ENCODE measurements around the gene AFF2.

DNA sequence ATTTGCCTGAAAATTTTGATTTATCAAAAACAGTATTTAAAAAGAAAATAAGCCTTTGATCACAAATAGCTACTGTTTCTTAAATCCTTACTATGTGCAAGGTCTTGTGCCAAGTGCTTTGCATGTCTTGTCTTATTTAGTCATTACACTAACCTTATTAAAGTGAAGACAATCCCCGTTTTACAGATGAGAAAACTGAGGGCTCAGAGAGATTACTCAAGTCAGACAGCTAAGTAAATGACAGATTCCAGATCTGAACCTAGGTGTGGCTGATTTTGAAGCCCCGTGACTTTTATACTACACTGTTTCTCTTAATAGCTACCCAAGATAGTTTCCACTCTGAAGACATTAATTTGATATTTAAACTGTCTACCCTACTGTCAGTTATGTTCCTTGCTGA is 38.2 kb downstream of the AFF2 start:
- TF ChIP-seq, protein P1, sequence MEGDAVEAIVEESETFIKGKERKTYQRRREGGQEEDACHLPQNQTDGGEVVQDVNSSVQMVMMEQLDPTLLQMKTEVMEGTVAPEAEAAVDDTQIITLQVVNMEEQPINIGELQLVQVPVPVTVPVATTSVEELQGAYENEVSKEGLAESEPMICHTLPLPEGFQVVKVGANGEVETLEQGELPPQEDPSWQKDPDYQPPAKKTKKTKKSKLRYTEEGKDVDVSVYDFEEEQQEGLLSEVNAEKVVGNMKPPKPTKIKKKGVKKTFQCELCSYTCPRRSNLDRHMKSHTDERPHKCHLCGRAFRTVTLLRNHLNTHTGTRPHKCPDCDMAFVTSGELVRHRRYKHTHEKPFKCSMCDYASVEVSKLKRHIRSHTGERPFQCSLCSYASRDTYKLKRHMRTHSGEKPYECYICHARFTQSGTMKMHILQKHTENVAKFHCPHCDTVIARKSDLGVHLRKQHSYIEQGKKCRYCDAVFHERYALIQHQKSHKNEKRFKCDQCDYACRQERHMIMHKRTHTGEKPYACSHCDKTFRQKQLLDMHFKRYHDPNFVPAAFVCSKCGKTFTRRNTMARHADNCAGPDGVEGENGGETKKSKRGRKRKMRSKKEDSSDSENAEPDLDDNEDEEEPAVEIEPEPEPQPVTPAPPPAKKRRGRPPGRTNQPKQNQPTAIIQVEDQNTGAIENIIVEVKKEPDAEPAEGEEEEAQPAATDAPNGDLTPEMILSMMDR (IDR thresholded peaks at IDR 0.05), result no peak
- TF ChIP-seq, protein P2, sequence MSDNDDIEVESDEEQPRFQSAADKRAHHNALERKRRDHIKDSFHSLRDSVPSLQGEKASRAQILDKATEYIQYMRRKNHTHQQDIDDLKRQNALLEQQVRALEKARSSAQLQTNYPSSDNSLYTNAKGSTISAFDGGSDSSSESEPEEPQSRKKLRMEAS (IDR thresholded peaks at IDR 0.05; ENCODE audit: low read depth), result no peak
- TF ChIP-seq SMC3 (IDR thresholded peaks at IDR 0.05; ENCODE audit: low read depth, low read length) (no peak), RAD21 (IDR thresholded peaks at IDR 0.05; ENCODE audit: low read length) (no peak), CHD2 (IDR thresholded peaks at IDR 0.05; ENCODE audit: low read length, partially characterized antibody) (no peak), EP300 (IDR thresholded peaks at IDR 0.05; ENCODE audit: borderline replicate concordance in 1 of 2, low read depth in 1 of 2, low read length in 1 of 2) (no peak), RFX5 (IDR thresholded peaks at IDR 0.05; ENCODE audit: low read length) (no peak), RCOR1 (IDR thresholded peaks at IDR 0.05; ENCODE audit: low read length) (no peak), SIN3A (IDR thresholded peaks at IDR 0.05; ENCODE audit: borderline replicate concordance, low read depth, low read length) (no peak), TAF1 (IDR thresholded peaks at IDR 0.05; ENCODE audit: borderline replicate concordance, low read depth, low read length) (no peak), GABPA (IDR thresholded peaks at IDR 0.05; ENCODE audit: low read depth) (no peak), POLR2AphosphoS5 (IDR thresholded peaks at IDR 0.05; ENCODE audit: low read depth, low read length) (no peak), ELF1 (IDR thresholded peaks at IDR 0.05) (no peak)
- TF ChIP-seq, protein P3, sequence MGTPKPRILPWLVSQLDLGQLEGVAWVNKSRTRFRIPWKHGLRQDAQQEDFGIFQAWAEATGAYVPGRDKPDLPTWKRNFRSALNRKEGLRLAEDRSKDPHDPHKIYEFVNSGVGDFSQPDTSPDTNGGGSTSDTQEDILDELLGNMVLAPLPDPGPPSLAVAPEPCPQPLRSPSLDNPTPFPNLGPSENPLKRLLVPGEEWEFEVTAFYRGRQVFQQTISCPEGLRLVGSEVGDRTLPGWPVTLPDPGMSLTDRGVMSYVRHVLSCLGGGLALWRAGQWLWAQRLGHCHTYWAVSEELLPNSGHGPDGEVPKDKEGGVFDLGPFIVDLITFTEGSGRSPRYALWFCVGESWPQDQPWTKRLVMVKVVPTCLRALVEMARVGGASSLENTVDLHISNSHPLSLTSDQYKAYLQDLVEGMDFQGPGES (IDR thresholded peaks at IDR 0.05; ENCODE audit: low read depth, low read length), result no peak

Measured in SK-N-SH (cell line).